ENCODE data around the gene CCDC200. TPM values are rescaled to one million over a fixed set of nuclear protein-coding genes. Genes with fewer than 3 reads are reported as not detected.

The CCDC200 gene
- total RNA-seq, 1 experiment from 2014 or later, result not detected

GRCh38 chr17:43220511-43221125 lies 7.8 kb downstream of the CCDC200 start:
- no peak overlapping the region for H3K56ac ChIP-seq (ENCODE audit: insufficient read length, low read depth, low read length)
- WGBS (ENCODE audit: extremely low coverage, insufficient read length, low lambda C conversion rate), result no CpG with 5 or more reads among the region's 9 CpGs
- no peak overlapping the region for H2BK5ac ChIP-seq (ENCODE audit: insufficient read length, low read length)
- H3K4ac ChIP-seq (ENCODE audit: low read depth, low read length), result no peak overlapping the region
- no peak overlapping the region for H2BK12ac ChIP-seq (ENCODE audit: insufficient read length, low read depth, low read length)
- H3K27ac ChIP-seq (ENCODE audit: insufficient read length, low read depth, low read length), result no peak overlapping the region
- DNase-seq, result no peak
- no peak overlapping the region for H3T11ph ChIP-seq (ENCODE audit: low read length)
- no peak overlapping the region for H3K9ac ChIP-seq (ENCODE audit: extremely low read depth, insufficient read length, low read length)
- no peak overlapping the region; a peak in 1 of 7 replicates for H3K27ac Mint-ChIP-seq
- no peak overlapping the region for H2AFZ ChIP-seq (ENCODE audit: low read length)
- no peaks in the 10 kb centered on the region for H3K27me3 ChIP-seq (ENCODE audit: insufficient read depth, low read length)
- no peaks in the 10 kb centered on the region for H3K27me3 Mint-ChIP-seq (ENCODE audit: low read depth)
- H3K36me3 Mint-ChIP-seq (ENCODE audit: insufficient read depth in 1 of 3, low read depth in 3 of 3), result peaks cover 1 to 7% (median 4%) of the 10 kb centered on the region in 3 experiments; a peak in 6 of 7 replicates
- no peak overlapping the region for H3K4me2 ChIP-seq (ENCODE audit: insufficient read depth, insufficient read length, low read length)
- H3K23ac ChIP-seq (ENCODE audit: insufficient read length, low read depth, low read length), result no peak overlapping the region
- H4K8ac ChIP-seq (replicated peaks; ENCODE audit: insufficient read length, low read depth, low read length), result no peak overlapping the region
- peaks cover 0 to 2% of the 10 kb centered on the region in 2 experiments; a peak in 1 of 4 replicates for H3K4me1 Mint-ChIP-seq
- no peak overlapping the region for H4K91ac ChIP-seq (ENCODE audit: insufficient read length, low read depth, low read length)
- no peaks in the 10 kb centered on the region; the same call in 1 of the 2 replicates for H3K4me1 ChIP-seq (ENCODE audit: insufficient read depth, low read length)
- H3K14ac ChIP-seq (ENCODE audit: insufficient read depth, low read length), result no peak overlapping the region
- H2BK20ac ChIP-seq (ENCODE audit: low read depth, low read length, poor library complexity, severe bottlenecking), result no peak overlapping the region
- no peak overlapping the region for H2AK5ac ChIP-seq (ENCODE audit: insufficient read length, low read length)
- H4K5ac ChIP-seq (ENCODE audit: insufficient read length, low read depth, low read length), result no peak overlapping the region
- TF ChIP-seq CTCF (conservative IDR thresholded peaks at IDR 0.05), result no peak
- no peaks in the 10 kb centered on the region for H3K79me2 ChIP-seq (ENCODE audit: insufficient read depth, low read length)
- no peaks in the 10 kb centered on the region for H4K20me1 ChIP-seq (ENCODE audit: control insufficient read depth, insufficient read depth, insufficient read length)
- no peaks in the 10 kb centered on the region for H3K9me3 Mint-ChIP-seq
- H3K9me3 ChIP-seq (ENCODE audit: control insufficient read depth, low read depth, low read length), result no peaks in the 10 kb centered on the region
- H3K18ac ChIP-seq (ENCODE audit: insufficient read length, low read depth, low read length), result no peak overlapping the region
- H2BK15ac ChIP-seq (ENCODE audit: low read depth, low read length), result no peak overlapping the region
- H3K23me2 ChIP-seq (ENCODE audit: insufficient read length, low read depth, low read length, poor library complexity, severe bottlenecking), result no peaks in the 10 kb centered on the region
- no peaks in the 10 kb centered on the region for H3K79me1 ChIP-seq (ENCODE audit: insufficient read depth, low read depth, low read length, poor library complexity, severe bottlenecking)
- no peak overlapping the region for H3K4me3 Mint-ChIP-seq
- H2BK120ac ChIP-seq (ENCODE audit: low read depth, low read length, poor library complexity, severe bottlenecking), result no peak overlapping the region
